Memory B cell (primary cell): ENCODE results near the gene SORCS2.

Source experiments
- ATAC-seq: fragments of 150-1000 bp; cut with Tn5 transposase; 2 replicates; pipeline ENCODE4 v1.10.0; 2021; ENCODE audit warnings: low read depth, mild to moderate bottlenecking, moderate library complexity
- DNase-seq, 2 donors: peaks; one replicate each; pipeline ENCODE4 v3.0.0; 2022; ENCODE audit warnings: low spot score in 2 of 2
- H3K27ac Mint-ChIP-seq: one replicate; pipeline ENCODE4 v1.8.0; 2022; ENCODE audit warnings: mild to moderate bottlenecking, moderate library complexity, mixed read lengths
- H3K27me3 Mint-ChIP-seq: one replicate; pipeline ENCODE4 v1.8.0; 2022; ENCODE audit warnings: mixed read lengths
- H3K36me3 Mint-ChIP-seq: one replicate; pipeline ENCODE4 v1.8.0; 2022; ENCODE audit warnings: mild to moderate bottlenecking, mixed read lengths
- H3K4me1 Mint-ChIP-seq: one replicate; pipeline ENCODE4 v1.8.0; 2022; ENCODE audit warnings: mixed read lengths
- H3K4me3 Mint-ChIP-seq: one replicate; pipeline ENCODE4 v1.8.0; 2022; ENCODE audit warnings: mild to moderate bottlenecking, moderate library complexity, mixed read lengths
- H3K9me3 Mint-ChIP-seq: one replicate; pipeline ENCODE4 v1.8.0; 2022; ENCODE audit warnings: mixed read lengths

The SORCS2 gene

GRCh38 chr4:7675612-7676320, 483.4 kb downstream of the SORCS2 start:
- H3K9me3 Mint-ChIP-seq: peaks cover 6% of the 10 kb centered on the region
- no peaks in the 10 kb centered on the region for H3K4me1 Mint-ChIP-seq
- DNase-seq (no peak), ATAC-seq (no peak)
- H3K27me3 Mint-ChIP-seq: peaks cover 10% of the 10 kb centered on the region
- H3K36me3 Mint-ChIP-seq: no peaks in the 10 kb centered on the region
- H3K4me3 Mint-ChIP-seq: no peak overlapping the region
- H3K27ac Mint-ChIP-seq: no peak overlapping the region

- Mint-ChIP-seq H3K36me3 (no peaks in the 10 kb centered on the region), H3K4me1 (no peaks in the 10 kb centered on the region), H3K27ac (no peak overlapping the region), H3K4me3 (no peak overlapping the region), H3K27me3 (peaks cover 10% of the 10 kb centered on the region), H3K9me3 (peaks cover 6% of the 10 kb centered on the region)
- ATAC-seq (no peak), DNase-seq (no peak)
Measured at GRCh38 chr4:7676398-7676922, 484.1 kb downstream of the SORCS2 start.

GRCh38 chr4:7677086-7677485, 484.7 kb downstream of the SORCS2 start:
- no peak for DNase-seq
- H3K36me3 Mint-ChIP-seq: no peaks in the 10 kb centered on the region
- no peaks in the 10 kb centered on the region for H3K4me1 Mint-ChIP-seq
- H3K27ac Mint-ChIP-seq: no peak overlapping the region
- no peak for ATAC-seq
- H3K9me3 Mint-ChIP-seq: peaks cover 5% of the 10 kb centered on the region
- no peak overlapping the region for H3K4me3 Mint-ChIP-seq
- peaks cover 10% of the 10 kb centered on the region for H3K27me3 Mint-ChIP-seq

- DNase-seq (no peak), ATAC-seq (no peak)
- Mint-ChIP-seq H3K9me3 (peaks cover 3% of the 10 kb centered on the region), H3K4me3 (no peak overlapping the region), H3K27ac (no peak overlapping the region), H3K4me1 (no peaks in the 10 kb centered on the region), H3K27me3 (peaks cover 10% of the 10 kb centered on the region), H3K36me3 (no peaks in the 10 kb centered on the region)
Measured at GRCh38 chr4:7677799-7678301, 485.5 kb downstream of the SORCS2 start.

- H3K27ac Mint-ChIP-seq: no peak overlapping the region
- peaks cover 10% of the 10 kb centered on the region for H3K27me3 Mint-ChIP-seq
- DNase-seq: no peak
- H3K4me3 Mint-ChIP-seq: no peak overlapping the region
- H3K36me3 Mint-ChIP-seq: no peaks in the 10 kb centered on the region
- ATAC-seq: no peak
- H3K4me1 Mint-ChIP-seq: no peaks in the 10 kb centered on the region
- H3K9me3 Mint-ChIP-seq: peaks cover 3% of the 10 kb centered on the region
Measured at GRCh38 chr4:7678318-7678852, 486.0 kb downstream of the SORCS2 start.

- Mint-ChIP-seq H3K27ac (no peak overlapping the region), H3K4me3 (no peak overlapping the region), H3K9me3 (peaks cover 3% of the 10 kb centered on the region), H3K27me3 (peaks cover 10% of the 10 kb centered on the region), H3K4me1 (no peaks in the 10 kb centered on the region), H3K36me3 (no peaks in the 10 kb centered on the region)
- DNase-seq (no peak), ATAC-seq (no peak)
Measured at GRCh38 chr4:7679406-7680040, 487.2 kb downstream of the SORCS2 start.

GRCh38 chr4:7680106-7680505, 487.8 kb downstream of the SORCS2 start:
- no peak for DNase-seq
- Mint-ChIP-seq H3K27ac (no peak overlapping the region), H3K4me3 (no peak overlapping the region), H3K4me1 (no peaks in the 10 kb centered on the region), H3K36me3 (no peaks in the 10 kb centered on the region), H3K27me3 (peaks cover 10% of the 10 kb centered on the region), H3K9me3 (peaks cover 3% of the 10 kb centered on the region)
- ATAC-seq: no peak

- no peak overlapping the region for H3K4me3 Mint-ChIP-seq
- H3K27me3 Mint-ChIP-seq: peaks cover 10% of the 10 kb centered on the region
- no peaks in the 10 kb centered on the region for H3K36me3 Mint-ChIP-seq
- no peak overlapping the region for H3K27ac Mint-ChIP-seq
- H3K4me1 Mint-ChIP-seq: no peaks in the 10 kb centered on the region
- peaks cover 3% of the 10 kb centered on the region for H3K9me3 Mint-ChIP-seq
- no peak for DNase-seq
- ATAC-seq: no peak
Measured at GRCh38 chr4:7680731-7681130, 488.4 kb downstream of the SORCS2 start.

GRCh38 chr4:7683126-7683703, 490.9 kb downstream of the SORCS2 start:
- Mint-ChIP-seq H3K4me1 (no peaks in the 10 kb centered on the region), H3K36me3 (no peaks in the 10 kb centered on the region), H3K4me3 (no peak overlapping the region), H3K27ac (no peak overlapping the region), H3K9me3 (peaks cover 3% of the 10 kb centered on the region), H3K27me3 (no peaks in the 10 kb centered on the region)
- ATAC-seq (no peak), DNase-seq (no peak)

GRCh38 chr4:7684294-7684693, 492.0 kb downstream of the SORCS2 start:
- no peak for DNase-seq
- H3K9me3 Mint-ChIP-seq: peaks cover 3% of the 10 kb centered on the region
- H3K27ac Mint-ChIP-seq: no peak overlapping the region
- no peaks in the 10 kb centered on the region for H3K4me1 Mint-ChIP-seq
- no peaks in the 10 kb centered on the region for H3K27me3 Mint-ChIP-seq
- no peaks in the 10 kb centered on the region for H3K36me3 Mint-ChIP-seq
- no peak overlapping the region for H3K4me3 Mint-ChIP-seq
- ATAC-seq: no peak

GRCh38 chr4:7686070-7686870, 493.9 kb downstream of the SORCS2 start:
- no peak for DNase-seq
- no peak overlapping the region for H3K27ac Mint-ChIP-seq

GRCh38 chr4:7687006-7687405, 494.7 kb downstream of the SORCS2 start:
- Mint-ChIP-seq H3K36me3 (no peaks in the 10 kb centered on the region), H3K27ac (no peak overlapping the region), H3K4me3 (no peak overlapping the region), H3K9me3 (no peaks in the 10 kb centered on the region), H3K4me1 (no peaks in the 10 kb centered on the region), H3K27me3 (no peaks in the 10 kb centered on the region)
- no peak for DNase-seq
- ATAC-seq: no peak

More at GRCh38 chr4:7686070-7686870, 493.9 kb downstream of the SORCS2 start:
- H3K9me3 Mint-ChIP-seq: no peaks in the 10 kb centered on the region
- no peaks in the 10 kb centered on the region for H3K27me3 Mint-ChIP-seq
- H3K36me3 Mint-ChIP-seq: no peaks in the 10 kb centered on the region
- H3K4me3 Mint-ChIP-seq: no peak overlapping the region
- no peaks in the 10 kb centered on the region for H3K4me1 Mint-ChIP-seq
- no peak for ATAC-seq

GRCh38 chr4:7687796-7688195, 495.5 kb downstream of the SORCS2 start:
- H3K4me3 Mint-ChIP-seq: no peak overlapping the region
- H3K27me3 Mint-ChIP-seq: no peaks in the 10 kb centered on the region
- H3K36me3 Mint-ChIP-seq: no peaks in the 10 kb centered on the region
- no peak overlapping the region for H3K27ac Mint-ChIP-seq
- H3K4me1 Mint-ChIP-seq: no peaks in the 10 kb centered on the region
- no peaks in the 10 kb centered on the region for H3K9me3 Mint-ChIP-seq
- ATAC-seq (no peak), DNase-seq (no peak)
